Skeletal muscle tissue (tissue), 4 donors: ENCODE results near the gene SEMA5A. TPM values are rescaled to one million over a fixed set of nuclear protein-coding genes. Genes with fewer than 3 reads are reported as not detected.

Source experiments
- H3K27ac ChIP-seq: one replicate; pipeline ENCODE4 v1.7.0; 2013; ENCODE audit warnings: mild to moderate bottlenecking, low read depth, low read length, inconsistent platforms
- H3K27me3 ChIP-seq, 3 donors: one replicate each; pipeline ENCODE4 v1.7.0; 2013; ENCODE audit warnings: low read length in 3 of 3; ENCODE audit not compliant: control insufficient read depth in 3 of 3, insufficient read depth in 3 of 3
- H3K36me3 ChIP-seq, 3 donors: one replicate each; pipeline ENCODE4 v1.7.0; 2013; ENCODE audit warnings: low read length in 3 of 3; ENCODE audit not compliant: control insufficient read depth in 3 of 3, insufficient read depth in 3 of 3
- H3K4me1 ChIP-seq, 3 donors: one replicate each; pipeline ENCODE4 v1.7.0; 2013; ENCODE audit warnings: low read length in 3 of 3, mild to moderate bottlenecking in 3 of 3; ENCODE audit not compliant: control insufficient read depth in 3 of 3, insufficient read depth in 3 of 3
- H3K4me3 ChIP-seq, 3 donors: one replicate each; pipeline ENCODE4 v1.7.0; 2013; ENCODE audit warnings: low read length in 3 of 3
- H3K9ac ChIP-seq, 3 donors: one replicate each; pipeline ENCODE4 v1.7.0; 2013; ENCODE audit warnings: low read length in 3 of 3, mild to moderate bottlenecking in 3 of 3, moderate library complexity in 2 of 3, low read depth in 1 of 3
- H3K9me3 ChIP-seq, 3 donors: one replicate each; pipeline ENCODE4 v1.7.0; 2013; ENCODE audit warnings: low read length in 3 of 3; ENCODE audit not compliant: control insufficient read depth in 3 of 3
- total RNA-seq: library from RNA; depleted of rRNA; stranded (reverse); fragments of >200 nt; gene quantifications from one replicate; pipeline ENCODE4 v1.2.3, GENCODE V29; 2014
- donor health status: Osteomylitis.

Gene SEMA5A
- total RNA-seq, 1 donor from 2014 or later, result 25.1 TPM

GRCh38 chr5:9118852-9119251, 427.0 kb downstream of the SEMA5A start:
- no peaks in the 10 kb centered on the region for H3K36me3 ChIP-seq
- H3K4me3 ChIP-seq, result no peak overlapping the region
- H3K27ac ChIP-seq, result no peak overlapping the region
- no peaks in the 10 kb centered on the region for H3K4me1 ChIP-seq
- H3K9ac ChIP-seq, result no peak overlapping the region
- H3K27me3 ChIP-seq, result no peaks in the 10 kb centered on the region
- peaks cover 0 to 2% (median 0%) of the 10 kb centered on the region in 3 donors for H3K9me3 ChIP-seq

- Histone ChIP-seq H3K27me3 (no peaks in the 10 kb centered on the region), H3K9me3 (peaks cover 0 to 2% (median 0%) of the 10 kb centered on the region in 3 donors), H3K27ac (no peak overlapping the region), H3K36me3 (no peaks in the 10 kb centered on the region), H3K4me3 (no peak overlapping the region), H3K4me1 (no peaks in the 10 kb centered on the region), H3K9ac (no peak overlapping the region)
Measured at GRCh38 chr5:9115093-9115492, 430.8 kb downstream of the SEMA5A start.

- Histone ChIP-seq H3K4me3 (no peak overlapping the region), H3K9ac (no peak overlapping the region), H3K27ac (no peak overlapping the region), H3K9me3 (peaks cover 0 to 2% (median 0%) of the 10 kb centered on the region in 3 donors), H3K4me1 (no peaks in the 10 kb centered on the region), H3K27me3 (no peaks in the 10 kb centered on the region), H3K36me3 (no peaks in the 10 kb centered on the region)
Measured at GRCh38 chr5:9112520-9113291, 433.2 kb downstream of the SEMA5A start.

- Histone ChIP-seq H3K36me3 (no peaks in the 10 kb centered on the region), H3K27ac (no peak overlapping the region), H3K27me3 (no peaks in the 10 kb centered on the region), H3K9me3 (no peaks in the 10 kb centered on the region), H3K4me3 (no peak overlapping the region), H3K9ac (no peak overlapping the region), H3K4me1 (no peaks in the 10 kb centered on the region)
Measured at GRCh38 chr5:9108162-9108561, 437.7 kb downstream of the SEMA5A start.

- Histone ChIP-seq H3K27me3 (no peaks in the 10 kb centered on the region), H3K27ac (no peak overlapping the region), H3K4me1 (no peaks in the 10 kb centered on the region), H3K9me3 (no peaks in the 10 kb centered on the region), H3K36me3 (no peaks in the 10 kb centered on the region), H3K4me3 (no peak overlapping the region), H3K9ac (no peak overlapping the region)
Measured at GRCh38 chr5:9105851-9106250, 440.0 kb downstream of the SEMA5A start.

- no peaks in the 10 kb centered on the region for H3K27me3 ChIP-seq
- no peaks in the 10 kb centered on the region for H3K36me3 ChIP-seq
- no peaks in the 10 kb centered on the region for H3K9me3 ChIP-seq
Measured at GRCh38 chr5:9104571-9105339, 441.1 kb downstream of the SEMA5A start.

GRCh38 chr5:9103290-9103689, 442.6 kb downstream of the SEMA5A start:
- Histone ChIP-seq H3K27me3 (no peaks in the 10 kb centered on the region), H3K4me1 (no peaks in the 10 kb centered on the region), H3K36me3 (no peaks in the 10 kb centered on the region), H3K27ac (no peak overlapping the region), H3K9me3 (no peaks in the 10 kb centered on the region), H3K9ac (no peak overlapping the region), H3K4me3 (no peak overlapping the region)

More at GRCh38 chr5:9104571-9105339, 441.1 kb downstream of the SEMA5A start:
- no peak overlapping the region for H3K9ac ChIP-seq
- no peaks in the 10 kb centered on the region for H3K4me1 ChIP-seq
- H3K27ac ChIP-seq, result no peak overlapping the region
- H3K4me3 ChIP-seq, result no peak overlapping the region

- H3K9ac ChIP-seq, result no peak overlapping the region
- H3K4me3 ChIP-seq, result no peak overlapping the region
- H3K36me3 ChIP-seq, result no peaks in the 10 kb centered on the region
- no peaks in the 10 kb centered on the region for H3K27me3 ChIP-seq
- no peak overlapping the region for H3K27ac ChIP-seq
- no peaks in the 10 kb centered on the region for H3K4me1 ChIP-seq
- H3K9me3 ChIP-seq, result no peaks in the 10 kb centered on the region
Measured at GRCh38 chr5:9099689-9100088, 446.2 kb downstream of the SEMA5A start.

- no peaks in the 10 kb centered on the region for H3K4me1 ChIP-seq
- no peak overlapping the region for H3K27ac ChIP-seq
- no peak overlapping the region for H3K9ac ChIP-seq
- H3K27me3 ChIP-seq, result no peaks in the 10 kb centered on the region
- no peaks in the 10 kb centered on the region for H3K36me3 ChIP-seq
- H3K4me3 ChIP-seq, result no peak overlapping the region
- H3K9me3 ChIP-seq, result no peaks in the 10 kb centered on the region
Measured at GRCh38 chr5:9098990-9099389, 446.9 kb downstream of the SEMA5A start.

- Histone ChIP-seq H3K27me3 (no peaks in the 10 kb centered on the region), H3K9ac (no peak overlapping the region), H3K4me1 (no peaks in the 10 kb centered on the region), H3K4me3 (no peak overlapping the region), H3K9me3 (no peaks in the 10 kb centered on the region), H3K27ac (no peak overlapping the region), H3K36me3 (no peaks in the 10 kb centered on the region)
Measured at GRCh38 chr5:9094582-9094981, 451.3 kb downstream of the SEMA5A start.
